ENCODE results near the gene SPTBN5.
A peak's percentile ranks its signal among the peaks of the same experiment; 100 is the strongest.

SPTBN5 gene

DNA sequence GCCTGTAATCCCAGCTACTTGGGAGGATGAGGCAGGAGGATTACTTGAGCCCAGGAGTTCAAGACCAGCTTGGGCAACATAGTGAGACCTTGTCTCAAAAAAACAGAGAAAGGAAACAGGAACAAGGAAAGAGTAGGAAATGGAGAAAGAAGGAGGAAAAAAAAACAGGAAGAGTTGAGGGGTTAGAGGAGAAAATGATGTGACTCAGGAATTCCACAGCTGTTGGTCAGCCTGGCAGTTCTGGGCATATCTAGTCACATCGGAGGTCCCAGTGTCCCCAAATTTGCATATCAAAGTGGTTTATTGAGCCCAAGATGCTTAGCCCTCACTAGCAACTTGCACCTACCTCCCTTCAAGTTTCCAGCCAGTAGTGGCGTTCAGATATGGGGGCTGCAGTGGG lies 84.7 kb downstream of the SPTBN5 start:
- no peak overlapping the region for H3K4me3 ChIP-seq (replicated peaks in 1 of 2; ENCODE audit: low read depth in 2 of 2, low read length in 2 of 2)
- TF ChIP-seq CTCF (IDR thresholded peaks at IDR 0.05; ENCODE audit: low read depth, low read length) = no peak
- DNase-seq (ENCODE audit: low read depth in 2 of 2) = no peak

DNA sequence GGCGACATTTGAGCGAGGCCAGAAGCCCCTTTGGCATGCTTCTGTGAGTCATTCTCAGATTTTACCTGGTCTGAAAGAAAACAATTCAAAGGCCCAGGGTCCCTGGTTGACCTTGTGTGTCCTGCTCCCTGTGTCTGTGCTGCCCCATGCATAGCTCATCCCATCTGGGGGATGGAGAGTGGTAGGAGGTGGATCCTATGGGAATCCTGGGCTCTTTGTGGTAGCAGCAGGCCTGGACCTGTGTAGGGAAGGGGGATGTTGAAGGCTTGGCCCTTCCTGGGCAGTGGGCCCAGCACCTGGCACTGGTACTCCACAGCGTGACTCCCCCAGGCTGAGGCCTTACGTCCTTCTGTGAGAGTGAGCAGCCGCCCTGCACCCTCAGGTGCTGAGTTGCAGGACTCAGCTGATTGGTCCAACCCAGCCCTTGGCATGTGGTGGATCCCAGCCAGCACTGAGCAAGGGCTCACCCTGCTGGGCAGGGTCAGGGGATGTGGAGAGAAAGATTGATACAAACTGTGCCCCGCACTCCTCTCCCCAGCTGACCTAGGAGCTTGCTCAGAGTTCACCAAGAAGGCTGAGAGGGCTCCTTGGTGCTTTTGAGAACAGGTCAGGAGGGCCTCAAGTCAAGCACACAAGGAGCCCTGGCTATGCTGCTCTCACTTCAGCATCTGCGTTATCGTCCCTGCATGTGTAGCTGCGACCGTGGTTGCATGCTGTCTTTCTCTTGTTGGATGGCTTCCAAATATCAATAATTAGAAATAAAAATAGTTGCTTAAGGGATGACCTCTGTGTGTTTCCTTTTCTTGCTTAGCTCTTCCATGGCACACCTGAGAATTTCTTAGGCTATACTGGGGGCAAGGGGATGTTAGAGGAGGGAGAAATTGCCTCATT lies 87.3 kb downstream of the SPTBN5 start:
- no peak for DNase-seq (ENCODE audit: low read depth in 2 of 2)
- TF ChIP-seq CTCF (IDR thresholded peaks at IDR 0.05; ENCODE audit: low read depth, low read length) = no peak
- H3K4me3 ChIP-seq (replicated peaks in 1 of 2; ENCODE audit: low read depth in 2 of 2, low read length in 2 of 2) = no peak overlapping the region

GRCh38 chr15:41805711-41806110 lies 88.1 kb downstream of the SPTBN5 start:
- no peak for TF ChIP-seq CTCF (IDR thresholded peaks at IDR 0.05; ENCODE audit: low read depth, low read length)
- no peak overlapping the region for H3K4me3 ChIP-seq (replicated peaks in 1 of 2; ENCODE audit: low read depth in 2 of 2, low read length in 2 of 2)
- no peak for DNase-seq (ENCODE audit: low read depth in 2 of 2)

DNA sequence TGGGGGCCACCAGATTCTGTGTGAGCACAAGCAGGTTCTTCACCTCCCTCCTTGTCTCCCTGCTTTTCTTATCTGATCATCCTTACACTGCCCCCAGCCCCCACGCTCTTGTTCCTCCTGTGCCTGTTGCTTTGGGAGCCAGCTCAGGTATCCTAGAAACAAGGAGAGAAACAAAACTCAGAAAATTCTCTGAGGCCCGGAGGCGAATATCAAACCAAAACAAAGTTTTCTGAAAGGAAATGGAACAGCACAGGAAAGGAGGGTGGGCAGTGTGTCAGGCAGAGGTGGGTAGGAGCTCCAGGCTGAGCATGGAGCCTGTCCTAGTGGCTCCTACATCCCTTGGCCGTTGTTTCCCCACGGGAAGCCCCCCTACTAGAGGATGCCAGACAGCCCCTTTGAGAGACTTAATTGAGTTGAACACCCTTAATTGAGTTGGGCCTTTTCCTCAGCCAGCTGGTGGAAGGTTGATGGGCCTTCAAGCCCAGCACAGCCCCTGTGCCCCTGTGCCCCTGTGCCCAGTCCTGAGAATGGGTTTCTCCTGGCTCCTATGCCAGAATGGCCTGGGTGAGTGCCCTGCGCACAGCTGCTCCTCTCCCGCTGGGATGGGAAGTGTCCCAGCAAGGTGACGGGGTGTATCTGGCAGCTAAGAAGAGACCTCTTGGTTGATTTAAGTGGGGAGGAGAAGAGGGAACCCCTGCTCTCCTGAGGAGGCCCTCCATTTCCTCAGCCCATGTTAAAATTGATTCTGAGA lies 88.8 kb downstream of the SPTBN5 start:
- H3K4me3 ChIP-seq (replicated peaks in 1 of 2; ENCODE audit: low read depth in 2 of 2, low read length in 2 of 2) = no peak overlapping the region
- TF ChIP-seq CTCF (IDR thresholded peaks at IDR 0.05; ENCODE audit: low read depth, low read length) = no peak

DNA sequence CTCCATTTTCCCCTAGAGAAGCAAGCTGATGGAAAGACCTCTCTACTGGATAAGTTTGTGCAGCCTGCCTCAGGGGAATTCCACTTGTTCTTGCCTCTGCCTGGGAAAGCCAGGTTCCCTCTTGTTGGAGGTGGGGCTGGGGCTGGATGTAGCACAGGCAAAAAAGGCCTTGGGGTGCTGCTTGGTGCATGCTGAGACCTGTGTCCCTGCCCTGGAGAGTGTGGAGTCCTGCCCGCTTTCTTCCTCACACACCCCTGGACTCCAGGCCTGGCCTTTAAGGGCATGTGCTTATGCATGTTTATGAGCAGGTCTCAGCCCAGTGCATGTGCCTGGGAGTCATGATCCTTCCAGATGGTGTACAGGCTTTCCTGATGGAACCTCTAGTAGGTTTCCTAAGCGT lies 89.5 kb downstream of the SPTBN5 start:
- no peak for DNase-seq (ENCODE audit: low read depth in 2 of 2)
- TF ChIP-seq CTCF (IDR thresholded peaks at IDR 0.05; ENCODE audit: low read depth, low read length) = no peak
- no peak overlapping the region for H3K4me3 ChIP-seq (replicated peaks in 1 of 2; ENCODE audit: low read depth in 2 of 2, low read length in 2 of 2)

More for the DNA sequence above, 88.8 kb downstream of the SPTBN5 start:
- no peak for DNase-seq (ENCODE audit: low read depth in 2 of 2)

GRCh38 chr15:41801850-41802455 lies 91.9 kb downstream of the SPTBN5 start:
- peak in 1 of 2 donors; percentile 70 for DNase-seq (ENCODE audit: low read depth in 2 of 2)
- no peak for TF ChIP-seq CTCF (IDR thresholded peaks at IDR 0.05; ENCODE audit: low read depth, low read length)
- no peak overlapping the region for H3K4me3 ChIP-seq (replicated peaks in 1 of 2; ENCODE audit: low read depth in 2 of 2, low read length in 2 of 2)
